LoVo (cell line): ENCODE results near the gene KIAA1191.

Experiments
- DNase-seq: peaks from one replicate; pipeline ENCODE4 v3.0.0-alpha.2; 2016; ENCODE audit warnings: low spot score

Gene KIAA1191

GRCh38 chr5:176389135-176390123 is 27.9 kb upstream of the KIAA1191 start:
- no peak for DNase-seq

GRCh38 chr5:176388444-176389134 is 27.0 kb upstream of the KIAA1191 start, which contains the start of the genes HIGD2A and NOP16:
TSS of gene HIGD2A (plus strand) at chr5:176388751. CDS start at chr5:176388820, 69 bp downstream.
TSS of gene NOP16 (minus strand) at chr5:176388598. CDS start at chr5:176388539, 59 bp downstream.
- peak; percentile 99 for DNase-seq

DNA sequence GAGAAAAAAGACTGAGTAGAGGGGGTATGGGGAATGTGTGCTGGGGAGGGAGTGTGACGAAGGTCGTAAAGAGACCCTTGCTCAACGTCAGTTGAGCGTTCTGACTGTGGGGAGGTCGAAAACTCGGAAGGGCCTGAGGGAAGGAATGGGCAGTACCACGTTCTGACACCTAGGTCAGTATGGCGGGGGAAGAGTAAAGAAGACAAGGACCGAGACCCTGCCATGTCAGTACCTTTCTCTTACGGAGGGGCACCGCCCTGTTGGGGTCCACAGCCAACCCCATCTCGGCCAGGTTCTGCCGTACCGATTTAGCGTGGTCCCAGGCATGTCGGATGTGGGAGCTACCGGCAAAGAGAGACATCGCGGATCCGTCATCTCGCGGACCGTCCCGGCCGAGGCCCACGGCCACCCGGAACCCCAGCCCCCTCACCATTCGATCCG is 26.5 kb upstream of the KIAA1191 start:
- DNase-seq: peak; percentile 29

- DNase-seq: no peak
Measured at GRCh38 chr5:176387384-176387925, 25.9 kb upstream of the KIAA1191 start.

DNA sequence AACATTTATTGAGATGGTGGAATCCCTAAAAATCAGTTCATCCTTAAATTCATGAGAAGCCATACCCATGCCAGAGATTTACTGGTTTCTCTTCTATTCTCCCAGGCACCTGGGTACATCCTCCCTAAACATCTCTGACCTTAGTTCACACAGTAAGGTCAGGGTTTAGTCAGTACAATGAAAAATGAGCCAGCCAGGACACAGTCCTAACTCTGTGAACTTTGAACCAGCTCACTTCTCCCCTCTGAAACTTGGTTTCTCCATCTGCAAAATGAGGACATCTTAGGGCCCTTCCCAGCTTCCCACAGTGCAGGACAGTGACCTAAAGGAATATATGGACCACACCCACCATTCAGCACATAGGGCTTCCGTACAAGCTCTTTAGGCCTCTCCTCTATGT is 24.9 kb upstream of the KIAA1191 start:
- DNase-seq: no peak

GRCh38 chr5:176384991-176385390 is 23.4 kb upstream of the KIAA1191 start:
- no peak for DNase-seq

- DNase-seq: no peak
Measured at GRCh38 chr5:176384366-176384930, 22.9 kb upstream of the KIAA1191 start.

- DNase-seq: no peak
Measured at GRCh38 chr5:176383961-176384360, 22.4 kb upstream of the KIAA1191 start.

DNA sequence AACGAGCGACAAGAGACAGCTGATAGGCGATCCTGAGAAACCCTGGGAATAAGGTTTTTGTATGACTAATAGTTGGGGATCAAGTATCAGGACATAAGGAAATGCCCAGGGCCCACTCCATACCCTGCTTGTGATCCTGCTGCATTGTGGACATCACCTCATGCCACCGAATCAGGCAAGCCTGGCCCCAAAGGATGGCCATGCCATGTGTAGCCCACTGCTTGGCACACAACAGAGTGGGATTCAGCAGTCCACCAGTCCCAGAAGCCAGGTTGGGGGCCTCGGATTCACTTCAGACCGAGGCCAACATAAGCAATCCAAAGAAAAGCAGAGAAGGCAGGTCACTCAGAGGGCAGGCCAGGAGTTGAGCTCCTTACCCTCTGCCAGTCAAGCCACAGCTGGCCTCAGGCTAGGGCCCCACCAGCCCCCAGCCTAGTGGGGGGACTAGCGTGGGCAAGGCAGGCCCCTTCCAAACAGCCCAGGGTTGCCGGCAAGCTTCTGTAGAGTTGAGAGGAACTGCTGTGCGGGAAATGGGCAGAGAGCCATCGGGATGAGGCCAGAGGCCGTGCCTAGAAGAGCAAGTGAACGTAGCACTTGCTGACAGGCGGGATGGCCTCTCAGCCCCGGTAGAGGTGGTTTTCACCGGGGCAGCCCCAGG is 21.8 kb upstream of the KIAA1191 start:
- DNase-seq: no peak

DNA sequence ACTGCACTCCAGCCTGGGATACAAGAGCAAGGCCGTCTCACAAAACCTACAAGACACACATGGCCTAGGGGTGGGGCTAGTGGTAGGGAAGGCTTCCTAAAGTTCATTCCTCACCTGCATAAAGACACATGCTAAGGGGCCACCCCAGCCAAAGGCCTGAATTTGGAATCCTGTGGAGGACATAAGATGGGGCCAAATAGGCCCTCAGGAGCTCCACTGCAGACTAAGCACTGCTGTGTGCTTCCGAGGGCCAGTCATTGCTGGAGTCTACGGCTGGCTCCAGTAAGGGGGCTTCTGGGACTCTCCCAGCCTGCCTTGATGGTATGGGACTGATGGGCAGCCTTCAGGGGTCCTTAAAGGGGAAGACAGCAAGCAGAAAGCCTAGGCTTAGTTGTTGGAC is 21.2 kb upstream of the KIAA1191 start:
- DNase-seq: no peak

DNA sequence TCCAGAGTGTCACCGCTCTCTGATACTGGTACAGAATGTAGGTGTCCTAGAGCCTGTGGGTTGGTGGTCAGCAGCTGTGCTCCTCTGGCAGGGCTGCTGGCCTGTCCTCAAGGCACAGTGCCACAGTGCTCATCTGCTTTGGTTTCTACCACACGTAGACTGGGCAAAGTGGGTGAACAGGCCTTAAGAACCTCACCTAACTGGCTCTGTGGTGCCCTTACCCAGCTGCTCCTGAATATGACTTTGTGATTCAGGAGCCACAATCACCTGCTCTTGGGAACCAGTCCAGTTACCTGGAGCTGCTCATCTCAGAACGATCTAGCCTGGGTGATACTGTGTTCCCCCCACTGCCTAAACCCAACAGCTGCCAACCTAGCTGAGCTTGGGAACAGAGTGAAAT is 20.4 kb upstream of the KIAA1191 start:
- no peak for DNase-seq

DNA sequence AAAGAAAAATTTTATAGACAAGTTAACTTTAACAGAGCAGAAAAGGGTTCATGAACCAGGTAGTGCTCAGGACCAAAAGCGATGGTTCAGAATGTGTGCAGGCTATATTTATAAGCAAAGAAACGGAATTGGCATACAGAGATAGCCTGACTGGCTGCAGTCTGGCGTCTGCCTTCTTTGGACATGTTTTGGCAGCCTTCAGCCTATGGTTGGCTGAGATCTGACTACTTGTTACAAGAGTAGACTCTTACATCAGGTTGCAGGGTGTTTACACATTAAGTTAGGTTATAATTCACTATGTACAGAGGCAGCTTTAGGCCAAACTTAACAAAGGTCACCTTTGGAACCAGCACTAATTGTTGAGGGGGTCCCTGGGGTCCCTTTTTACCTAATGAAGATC is 19.9 kb upstream of the KIAA1191 start:
- DNase-seq: no peak

DNA sequence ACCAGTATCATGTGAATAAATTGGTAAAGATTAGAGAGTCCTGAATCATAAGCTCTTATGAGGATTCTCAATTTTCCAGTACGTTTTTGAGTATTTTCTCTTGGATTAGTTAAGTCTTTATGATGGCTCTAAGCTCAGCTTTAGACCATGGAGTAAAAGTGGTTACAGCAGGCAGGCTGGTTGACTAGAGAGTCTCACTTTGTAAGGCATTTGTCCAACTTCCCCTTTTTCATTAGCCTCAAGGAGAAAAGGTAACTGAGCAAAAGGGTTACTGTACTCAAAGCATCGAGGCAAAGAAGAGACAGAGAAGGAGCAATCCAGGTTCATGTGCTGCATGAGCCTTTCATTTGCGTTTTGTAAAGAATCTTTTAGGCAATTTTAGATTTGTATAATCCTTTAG is 18.3 kb upstream of the KIAA1191 start:
- no peak for DNase-seq

- DNase-seq: no peak
Measured at GRCh38 chr5:176373100-176373818, 11.7 kb upstream of the KIAA1191 start.

DNA sequence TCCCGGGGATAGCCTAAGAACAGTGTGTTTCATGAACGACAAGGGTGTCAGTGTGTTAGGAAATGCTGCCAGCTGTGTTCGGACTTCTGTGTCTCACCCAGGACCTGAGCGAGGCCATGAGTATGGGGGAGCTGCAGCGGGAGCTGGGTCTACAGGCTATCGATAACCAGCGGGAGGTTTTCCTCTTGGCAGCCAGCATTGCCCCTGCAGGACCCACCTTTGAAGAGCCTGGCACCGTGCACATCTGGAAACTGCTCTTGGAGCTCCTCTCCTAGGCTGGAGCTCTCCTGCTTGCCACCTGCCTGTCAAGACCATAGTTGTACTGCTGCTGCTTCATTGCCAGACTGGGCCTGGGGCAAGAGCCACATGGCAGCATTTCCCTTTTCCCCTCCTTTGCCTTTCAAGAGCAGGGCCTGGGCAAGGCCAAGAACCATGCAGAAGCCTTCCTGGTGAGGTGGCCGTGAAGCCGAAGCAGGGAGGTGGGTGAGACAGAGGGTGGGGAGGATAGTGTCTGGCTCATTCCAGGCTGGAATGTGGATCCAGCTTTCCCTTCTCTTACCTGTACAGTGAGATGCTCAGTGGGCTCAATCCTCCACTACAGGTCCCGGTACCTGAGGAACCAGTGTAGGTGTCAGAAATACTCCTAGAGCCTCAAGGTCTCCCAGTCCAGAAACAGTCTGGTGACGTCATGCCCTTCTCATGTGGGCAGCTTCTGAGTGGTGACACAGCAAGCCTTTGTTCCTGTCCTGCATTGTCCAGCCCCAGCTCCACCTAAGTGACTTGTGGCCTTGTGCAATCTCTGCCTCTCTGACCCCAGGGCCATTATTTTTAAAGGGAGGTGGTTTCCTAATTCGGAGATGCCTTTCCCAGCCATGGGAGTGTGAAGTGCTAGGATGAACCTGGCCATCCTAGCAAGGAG is 10.3 kb upstream of the KIAA1191 start:
- DNase-seq: no peak

- DNase-seq: no peak
Measured at GRCh38 chr5:176369934-176370711, 8.6 kb upstream of the KIAA1191 start.

DNA sequence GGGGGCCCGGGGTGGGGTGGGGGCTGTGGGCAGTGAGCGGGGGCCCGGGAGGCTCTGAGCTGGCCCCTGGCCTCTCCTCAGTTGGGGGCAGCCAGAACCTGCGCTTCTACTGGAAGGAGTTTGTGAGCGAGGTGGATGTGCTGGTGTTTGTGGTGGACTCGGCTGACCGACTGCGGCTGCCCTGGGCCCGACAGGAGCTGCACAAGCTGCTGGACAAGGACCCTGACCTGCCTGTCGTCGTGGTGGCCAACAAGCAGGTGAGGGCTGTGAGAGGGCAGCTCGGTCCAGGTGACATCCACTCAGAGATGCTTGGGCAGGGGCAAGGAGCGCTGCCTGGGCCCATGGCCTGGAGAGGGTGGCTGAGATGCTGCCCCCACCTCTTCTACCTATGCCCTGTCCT is 7.2 kb upstream of the KIAA1191 start:
- DNase-seq: no peak

DNA sequence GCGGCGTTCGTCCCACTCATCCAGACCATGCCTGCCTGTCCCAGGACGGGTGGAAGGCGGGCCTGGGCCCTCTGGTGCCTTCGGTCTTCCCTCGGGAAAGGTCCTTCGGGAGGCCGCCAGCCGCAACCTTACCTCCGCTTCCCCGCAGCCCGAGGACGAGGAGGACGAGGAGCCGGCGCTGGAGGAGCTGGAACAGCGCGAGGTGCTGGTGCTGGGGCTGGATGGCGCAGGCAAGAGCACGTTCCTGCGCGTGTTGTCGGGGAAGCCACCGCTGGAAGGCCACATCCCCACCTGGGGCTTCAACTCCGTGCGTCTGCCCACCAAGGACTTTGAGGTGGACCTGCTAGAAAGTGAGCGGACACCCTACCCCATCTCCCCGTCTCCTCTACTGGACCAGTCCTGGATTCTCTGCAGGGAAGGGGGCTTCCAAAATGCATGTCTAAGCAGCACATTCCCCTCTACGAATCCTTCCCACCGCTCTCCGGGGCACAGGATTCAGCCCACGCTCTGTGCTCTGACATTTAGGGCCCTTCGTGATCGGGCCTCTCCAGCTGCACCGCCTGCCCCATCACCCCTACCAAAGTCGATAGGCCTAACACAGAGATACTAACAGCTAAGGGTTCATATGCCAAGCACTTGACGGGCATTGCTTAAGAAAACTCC is 4.8 kb upstream of the KIAA1191 start:
- DNase-seq: no peak
